Mesendoderm (in vitro differentiated cells): ENCODE data around the gene PAOX.
"Not testable (repeated sequence)": the region's sequence is repeated elsewhere in the genome, so short reads cannot be mapped to it uniquely, and the experiment has no call there.

Experiments
- DNase-seq: peaks from one replicate; pipeline ENCODE4 v3.0.0; 2013
- H2AK5ac ChIP-seq: 2 replicates; pipeline ENCODE4 v1.6.1; 2013; ENCODE audit warnings: low read length, inconsistent platforms
- H2BK120ac ChIP-seq: 2 replicates; pipeline ENCODE4 v1.6.1; 2013; ENCODE audit warnings: low read depth, mild to moderate bottlenecking, low read length, moderate library complexity, mixed read lengths
- H2BK15ac ChIP-seq: replicated peaks from 2 replicates; pipeline ENCODE4 v1.6.1; 2013; ENCODE audit warnings: low read depth, mild to moderate bottlenecking, moderate library complexity
- H2BK5ac ChIP-seq: 2 replicates; pipeline ENCODE4 v1.6.1; 2013; ENCODE audit warnings: low read length, inconsistent platforms
- H3K18ac ChIP-seq: 2 replicates; pipeline ENCODE4 v1.6.1; 2013; ENCODE audit warnings: mild to moderate bottlenecking, low read length, mixed read lengths
- H3K23ac ChIP-seq: one replicate; pipeline ENCODE4 v1.6.1; 2013; ENCODE audit warnings: low read length
- H3K27ac ChIP-seq: 2 replicates; pipeline ENCODE4 v1.5.1; 2013; ENCODE audit warnings: low read depth, mild to moderate bottlenecking, inconsistent platforms, low read length, moderate library complexity
- H3K27me3 ChIP-seq: 2 replicates; pipeline ENCODE4 v1.6.1; 2013; ENCODE audit warnings: low read length, control low read depth, mild to moderate bottlenecking, inconsistent platforms; ENCODE audit not compliant: insufficient read depth, poor library complexity
- H3K36me3 ChIP-seq: 2 replicates; pipeline ENCODE4 v1.6.1; 2013; ENCODE audit warnings: low read length, inconsistent platforms; ENCODE audit not compliant: control insufficient read depth, insufficient read depth
- H3K4ac ChIP-seq: one replicate; pipeline ENCODE4 v1.6.1; 2013; ENCODE audit warnings: low read depth, mild to moderate bottlenecking, low read length, moderate library complexity
- H3K4me1 ChIP-seq: 2 replicates; pipeline ENCODE4 v1.6.1; 2013; ENCODE audit warnings: low read depth, low read length, inconsistent platforms; ENCODE audit not compliant: control insufficient read depth
- H3K4me2 ChIP-seq: 2 replicates; pipeline ENCODE4 v1.6.1; 2013; ENCODE audit warnings: low read length
- H3K4me3 ChIP-seq: 2 replicates; pipeline ENCODE4 v1.5.1; 2013; ENCODE audit warnings: mild to moderate bottlenecking, low read length
- H3K56ac ChIP-seq: one replicate; pipeline ENCODE4 v1.6.1; 2013; ENCODE audit warnings: low read length
- H3K79me1 ChIP-seq: 2 replicates; pipeline ENCODE4 v1.6.1; 2013; ENCODE audit warnings: low read length, inconsistent platforms
- H3K79me2 ChIP-seq: 2 replicates; pipeline ENCODE4 v1.6.1; 2013; ENCODE audit warnings: mild to moderate bottlenecking, low read length; ENCODE audit not compliant: control insufficient read depth, insufficient read depth
- H3K9ac ChIP-seq: 2 replicates; pipeline ENCODE4 v1.6.1; 2013; ENCODE audit warnings: low read length, inconsistent platforms
- H4K5ac ChIP-seq: one replicate; pipeline ENCODE4 v1.6.1; 2013; ENCODE audit warnings: low read length
- H4K8ac ChIP-seq: one replicate; pipeline ENCODE4 v1.6.1; 2013; ENCODE audit warnings: low read depth, mild to moderate bottlenecking, control low read depth, low read length, moderate library complexity
- WGBS: extraction: QIAGEN DNeasy Blood & Tissue Kit; methylation state at CpG from one replicate; pipeline ENCODE4 v1.1.7; 2013; ENCODE audit warnings: low lambda C conversion rate, missing lambda C conversion rate; ENCODE audit not compliant: insufficient coverage; ENCODE audit errors: extremely low coverage; 5-methylcytosine and 5-hydroxymethylcytosine counted together

PAOX gene

DNA sequence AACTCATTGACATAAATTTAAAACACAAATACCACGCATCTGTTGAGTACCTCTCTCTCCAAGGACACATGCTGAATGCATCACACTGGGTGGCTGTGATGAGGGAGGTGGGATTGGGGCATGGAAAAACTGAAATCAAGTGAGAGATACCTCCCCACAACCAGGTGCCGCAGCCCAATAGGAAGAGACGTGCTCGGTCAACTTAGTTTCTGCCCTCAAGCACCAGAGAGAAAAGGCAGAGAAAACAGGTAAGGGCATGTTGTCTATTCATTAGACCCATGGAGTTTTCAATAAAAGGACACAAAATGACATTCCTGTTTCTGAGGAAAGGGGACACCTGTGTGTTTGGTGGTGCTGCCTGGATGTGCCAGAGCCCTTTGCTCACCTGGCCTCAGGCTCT lies 50.5 kb downstream of the PAOX start:
- H3K27me3 ChIP-seq, DNase-seq, H3K27ac ChIP-seq, H4K8ac ChIP-seq, H3K4me2 ChIP-seq, H2BK120ac ChIP-seq, H3K4me3 ChIP-seq, H3K23ac ChIP-seq, H2AK5ac ChIP-seq, H2BK5ac ChIP-seq, H3K4ac ChIP-seq, H4K5ac ChIP-seq, H3K9ac ChIP-seq, H3K18ac ChIP-seq, H3K79me1 ChIP-seq, H3K79me2 ChIP-seq, H3K56ac ChIP-seq, H3K4me1 ChIP-seq, H2BK15ac ChIP-seq, H3K36me3 ChIP-seq: not testable (repeated sequence)
- WGBS = no CpG with 5 or more reads among the region's 4 CpGs

DNA sequence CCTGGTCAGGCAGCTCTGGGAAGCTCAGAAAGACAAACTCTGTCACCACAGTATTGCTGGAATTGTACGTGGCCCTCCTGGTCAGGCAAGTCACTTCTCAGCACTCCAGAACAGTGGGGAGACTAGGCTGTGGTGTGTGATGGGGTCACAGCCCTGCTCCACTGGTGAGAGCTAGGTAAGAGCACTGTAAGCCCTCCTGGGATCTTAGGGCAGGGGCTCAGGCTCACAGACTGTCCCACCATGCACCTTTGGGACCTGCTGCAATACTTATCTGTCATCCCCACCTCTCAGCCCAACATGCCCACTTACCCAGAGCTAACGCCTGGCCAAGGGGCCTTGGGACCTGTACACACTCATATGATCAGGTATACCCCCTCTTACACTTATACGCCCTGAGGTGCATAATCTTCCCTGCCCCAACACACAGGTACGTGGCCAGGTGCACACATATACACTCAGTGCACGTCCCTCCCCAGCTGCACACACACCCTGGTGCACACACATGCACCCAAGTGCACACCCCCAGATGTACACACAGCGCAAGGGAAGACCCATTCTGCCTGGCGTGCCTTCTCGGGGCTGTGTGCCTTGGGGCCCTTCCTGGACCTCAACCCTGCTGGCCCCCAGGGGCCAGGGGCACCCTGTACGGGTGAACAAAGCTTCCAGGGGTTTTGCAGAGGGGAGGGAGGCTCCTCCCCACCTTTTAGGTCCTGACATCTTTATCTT lies 53.0 kb downstream of the PAOX start:
- not testable (repeated sequence) for H2BK120ac ChIP-seq, H2BK5ac ChIP-seq, H3K27me3 ChIP-seq, H3K79me1 ChIP-seq, H3K9ac ChIP-seq, H4K5ac ChIP-seq, H3K56ac ChIP-seq, H3K23ac ChIP-seq, H3K18ac ChIP-seq, H2BK15ac ChIP-seq, H3K4me3 ChIP-seq, H2AK5ac ChIP-seq, H4K8ac ChIP-seq, H3K4me1 ChIP-seq, H3K27ac ChIP-seq, DNase-seq, H3K79me2 ChIP-seq, H3K4me2 ChIP-seq, H3K4ac ChIP-seq, H3K36me3 ChIP-seq
- WGBS = no CpG with 5 or more reads among the region's 9 CpGs

DNA sequence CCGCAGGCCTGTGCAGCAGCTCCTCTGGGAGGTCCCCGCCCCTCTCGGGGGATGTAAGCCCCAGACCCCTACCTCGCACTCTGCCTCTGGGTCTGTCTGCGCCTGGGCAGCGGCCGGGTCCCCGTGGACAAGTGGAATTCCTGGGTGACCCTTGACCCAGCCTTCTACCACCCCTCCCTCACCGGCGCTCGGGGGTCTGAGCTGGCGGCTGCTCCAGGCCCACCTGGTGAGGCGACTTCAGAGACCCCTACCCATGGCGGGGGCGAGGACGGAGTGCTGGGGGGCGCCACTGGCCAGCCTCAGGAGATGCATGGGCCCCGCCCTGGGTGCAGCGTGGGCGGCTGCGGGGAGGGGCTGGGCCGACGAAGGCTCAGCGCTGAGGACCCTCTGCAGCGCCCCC lies 53.7 kb downstream of the PAOX start:
- not testable (repeated sequence) for H3K9ac ChIP-seq, H4K5ac ChIP-seq, H3K56ac ChIP-seq, H2BK15ac ChIP-seq, H3K79me1 ChIP-seq, H2AK5ac ChIP-seq, H3K18ac ChIP-seq, H3K27ac ChIP-seq, H3K23ac ChIP-seq, H2BK120ac ChIP-seq, H3K4me1 ChIP-seq, H3K4me2 ChIP-seq, H2BK5ac ChIP-seq, H3K27me3 ChIP-seq, H3K79me2 ChIP-seq, H3K36me3 ChIP-seq, DNase-seq, H3K4ac ChIP-seq, H4K8ac ChIP-seq, H3K4me3 ChIP-seq
- WGBS = no CpG with 5 or more reads among the region's 25 CpGs

DNA sequence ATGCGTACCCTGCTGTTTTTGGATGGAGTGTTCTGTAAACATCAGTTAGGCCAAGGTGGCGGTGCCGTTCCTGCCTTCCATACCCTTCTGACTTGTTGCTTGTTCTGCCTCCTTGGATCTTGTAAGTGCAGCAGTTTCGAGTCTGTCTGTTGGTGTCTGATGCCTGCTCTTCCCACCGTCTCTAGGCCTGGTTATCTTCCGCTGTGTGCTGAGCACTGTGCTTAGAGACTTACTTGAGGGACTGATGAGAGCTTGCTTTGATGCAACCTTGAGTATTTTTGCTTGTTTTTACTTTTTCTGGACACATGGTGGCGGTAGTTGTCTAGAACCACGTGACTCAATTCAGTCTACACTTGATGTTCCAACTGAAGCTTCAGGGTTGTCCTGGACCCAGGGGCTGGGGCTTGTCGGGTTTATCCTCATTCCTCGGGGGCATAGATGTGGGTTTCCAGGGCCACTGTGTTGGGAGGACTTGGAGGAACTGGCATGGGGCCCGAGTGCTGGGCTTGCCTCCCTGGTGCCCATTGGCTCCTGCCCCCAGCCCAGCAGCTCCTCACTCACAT lies 59.7 kb downstream of the PAOX start:
- WGBS = no CpG with 5 or more reads among the region's 11 CpGs
- H3K18ac ChIP-seq = no peak overlapping the region
- peak; percentile 8 for DNase-seq
- H3K56ac ChIP-seq = no peak overlapping the region
- no peaks in the 10 kb centered on the region for H3K4me1 ChIP-seq
- H2AK5ac ChIP-seq = no peak overlapping the region
- no peak overlapping the region for H3K4ac ChIP-seq
- H2BK120ac ChIP-seq = no peak overlapping the region
- H3K4me2 ChIP-seq = no peak overlapping the region
- H3K36me3 ChIP-seq = no peaks in the 10 kb centered on the region
- H3K27ac ChIP-seq = no peak overlapping the region
- H2BK15ac ChIP-seq = no peak overlapping the region
- H3K4me3 ChIP-seq = no peak overlapping the region
- H3K79me1 ChIP-seq = no peaks in the 10 kb centered on the region
- H3K27me3 ChIP-seq = no peaks in the 10 kb centered on the region
- no peak overlapping the region for H4K8ac ChIP-seq
- no peak overlapping the region for H3K9ac ChIP-seq
- H2BK5ac ChIP-seq = no peak overlapping the region
- H4K5ac ChIP-seq = no peak overlapping the region
- no peak overlapping the region for H3K23ac ChIP-seq
- H3K79me2 ChIP-seq = no peaks in the 10 kb centered on the region

DNA sequence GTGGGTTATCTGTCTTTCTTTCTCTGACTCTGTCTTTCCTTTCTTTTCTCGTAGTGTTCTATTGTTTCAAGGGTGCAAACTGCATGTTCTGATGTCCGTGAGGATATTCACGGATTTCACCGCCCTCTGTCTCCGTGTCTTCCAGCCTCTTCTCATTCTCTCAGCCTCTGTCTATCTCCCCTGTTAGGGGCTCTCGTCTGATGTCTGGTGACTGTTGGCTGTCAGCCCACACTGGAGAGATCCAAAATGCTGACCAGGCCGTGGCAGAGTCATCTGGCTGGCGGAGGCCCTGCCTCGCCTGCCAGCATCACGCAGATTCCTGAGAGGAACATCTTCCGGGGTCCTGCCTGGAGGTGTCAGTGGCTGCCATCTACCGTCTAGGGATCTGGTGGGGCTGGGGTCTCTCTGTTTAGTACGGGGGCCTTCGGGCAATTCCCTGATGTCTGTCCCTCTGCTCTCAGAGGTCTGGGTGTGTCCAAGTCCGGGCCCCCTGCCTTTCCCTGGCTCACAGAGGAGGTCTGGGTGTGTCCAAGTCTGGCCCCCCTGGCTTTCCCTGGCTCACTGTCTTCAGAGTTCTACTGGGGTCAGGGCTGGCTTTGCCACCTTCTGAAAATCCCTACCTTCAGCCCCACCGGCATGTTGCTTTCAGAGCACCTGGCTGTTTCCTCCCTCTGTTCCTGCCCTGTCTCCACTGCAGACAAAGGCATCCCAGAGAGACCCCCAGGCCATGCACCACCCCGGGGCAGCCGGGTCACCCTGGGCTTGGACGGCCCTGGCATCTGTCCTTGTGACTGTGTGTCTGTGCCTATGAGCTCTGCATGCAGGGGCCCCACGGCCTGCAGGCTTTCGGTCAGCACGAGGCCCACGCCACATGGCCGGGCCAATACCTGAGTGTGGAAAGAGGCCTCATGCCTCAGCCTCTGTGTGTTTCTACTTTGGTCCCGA lies 60.7 kb downstream of the PAOX start:
- no peak overlapping the region for H3K4ac ChIP-seq
- no peak overlapping the region for H2BK5ac ChIP-seq
- H3K23ac ChIP-seq = no peak overlapping the region
- no peak overlapping the region for H3K56ac ChIP-seq
- H3K79me1 ChIP-seq = no peaks in the 10 kb centered on the region
- no peaks in the 10 kb centered on the region for H3K27me3 ChIP-seq
- no peak overlapping the region for H2BK120ac ChIP-seq
- WGBS = no CpG with 5 or more reads among the region's 25 CpGs
- H3K4me2 ChIP-seq = no peak overlapping the region
- H2AK5ac ChIP-seq = no peak overlapping the region
- no peak overlapping the region for H3K9ac ChIP-seq
- H4K5ac ChIP-seq = no peak overlapping the region
- no peak for DNase-seq
- H3K4me1 ChIP-seq = no peaks in the 10 kb centered on the region
- no peak overlapping the region for H3K27ac ChIP-seq
- H3K4me3 ChIP-seq = no peak overlapping the region
- no peak overlapping the region for H2BK15ac ChIP-seq
- H3K79me2 ChIP-seq = no peaks in the 10 kb centered on the region
- no peaks in the 10 kb centered on the region for H3K36me3 ChIP-seq
- no peak overlapping the region for H3K18ac ChIP-seq
- H4K8ac ChIP-seq = no peak overlapping the region
